Epidermal melanocyte (primary cell): Measurements from ENCODE around the gene DPF1.

Experiments used
- DNase-seq: peaks from one replicate; pipeline ENCODE4 v3.0.0; 2011; ENCODE audit warnings: low spot score; ENCODE audit not compliant: insufficient read length

The DPF1 gene

GRCh38 chr19:38165335-38165734 is 58.7 kb downstream of the DPF1 start:
- DNase-seq = no peak

- DNase-seq = no peak
Observed at GRCh38 chr19:38164526-38164925, 59.5 kb downstream of the DPF1 start.

- DNase-seq = no peak
Observed at GRCh38 chr19:38163419-38164290, 60.4 kb downstream of the DPF1 start.

GRCh38 chr19:38162632-38163031 is 61.4 kb downstream of the DPF1 start:
- no peak for DNase-seq

- DNase-seq = no peak
Observed at GRCh38 chr19:38162094-38162493, 61.9 kb downstream of the DPF1 start.
